H1 (cell line): Measurements from ENCODE around the gene SFXN2. TPM values are rescaled to one million over a fixed set of nuclear protein-coding genes. Genes with fewer than 3 reads are reported as not detected.

Experiments
- CTCF ChIA-PET: fragments of 300-600 bp; sonication (Branson Sonifier 250); formaldehyde crosslinking; loops from one replicate; lab custom pipeline; 2021; ENCODE audit not compliant: partially characterized antibody; lab: Charles Lee
- POLR2A ChIA-PET: fragments of 300-600 bp; sonication (Branson Sonifier 250); formaldehyde crosslinking; loops from one replicate; lab custom pipeline; 2021; ENCODE audit warnings: inconsistent platforms; ENCODE audit not compliant: partially characterized antibody; lab: Charles Lee
- DNase-seq, 2 experiments: peaks; one replicate each; pipeline versions ENCODE4 v3.0.0 to v3.0.0-alpha.2; 2010 to 2022; ENCODE audit warnings: low spot score in 2 of 2, low read depth in 1 of 2, mixed read lengths in 1 of 2
- FAIRE-seq: peaks from 2 replicates; lab custom pipeline; 2011; peaks lifted over from hg19 to GRCh38; lab: Jason Lieb, UNC
- H2AFZ ChIP-seq: 2 replicates; pipeline ENCODE4 v1.8.1; 2012; ENCODE audit warnings: low read length, inconsistent platforms
- H2AK5ac ChIP-seq: 2 replicates; pipeline ENCODE4 v1.6.1; 2013; ENCODE audit warnings: low read depth, low read length
- H2BK120ac ChIP-seq: replicated peaks from 2 replicates; pipeline ENCODE3; 2013; ENCODE audit warnings: low read depth, low read length, inconsistent platforms
- H2BK12ac ChIP-seq: 2 replicates; pipeline ENCODE4 v1.6.1; 2013; ENCODE audit warnings: low read depth, low read length
- H2BK15ac ChIP-seq: 2 replicates; pipeline ENCODE4 v1.6.1; 2013; ENCODE audit warnings: low read length
- H2BK20ac ChIP-seq: 2 replicates; pipeline ENCODE4 v1.6.1; 2013; ENCODE audit warnings: low read length
- H2BK5ac ChIP-seq: 2 replicates; pipeline ENCODE4 v1.6.1; 2013; ENCODE audit warnings: low read depth, low read length
- H3K14ac ChIP-seq: 2 replicates; pipeline ENCODE4 v1.6.1; 2013; ENCODE audit warnings: inconsistent platforms; ENCODE audit not compliant: insufficient read length
- H3K18ac ChIP-seq: 2 replicates; pipeline ENCODE4 v1.6.1; 2013; ENCODE audit warnings: low read length; ENCODE audit errors: extremely low read depth
- H3K23ac ChIP-seq: 2 replicates; pipeline ENCODE4 v1.6.1; 2013; ENCODE audit warnings: inconsistent platforms; ENCODE audit not compliant: insufficient read length
- H3K23me2 ChIP-seq: 2 replicates; pipeline ENCODE4 v1.6.1; 2013; ENCODE audit warnings: low read depth, low read length
- H3K27ac ChIP-seq: 2 replicates; pipeline ENCODE4 v1.6.1; 2011; ENCODE audit warnings: low read depth, low read length, inconsistent platforms
- H3K27me3 ChIP-seq, 4 experiments: replicated peaks in 1 of 4; 1 replicate in 1 of 4; 2 replicates in 3 of 4; pipeline versions ENCODE4 v1.6.1 to v1.8.1; 2011 to 2013; ENCODE audit warnings: low read length in 3 of 4, mild to moderate bottlenecking in 3 of 4, inconsistent platforms in 2 of 4, mixed read lengths in 2 of 4, moderate library complexity in 1 of 4; ENCODE audit not compliant: control insufficient read depth in 3 of 4, insufficient read depth in 3 of 4; ENCODE audit errors: extremely low read depth in 1 of 4
- H3K36me3 ChIP-seq, 4 experiments: 2 replicates each; pipeline versions ENCODE4 v1.6.1 to v1.8.1; 2011 to 2013; ENCODE audit warnings: mild to moderate bottlenecking in 4 of 4, low read length in 3 of 4, moderate library complexity in 2 of 4, control low read depth in 1 of 4, inconsistent platforms in 1 of 4; ENCODE audit not compliant: insufficient read depth in 4 of 4, control insufficient read depth in 2 of 4
- H3K4ac ChIP-seq: replicated peaks from 2 replicates; pipeline ENCODE3; 2013; ENCODE audit warnings: low read length, low read depth, mixed read lengths, inconsistent platforms; ENCODE audit not compliant: insufficient read length
- H3K4me1 ChIP-seq, 4 experiments: replicated peaks in 1 of 4; 1 replicate in 1 of 4; 2 replicates in 3 of 4; pipeline versions ENCODE4 v1.6.1 to v1.8.1; 2011 to 2013; ENCODE audit warnings: low read length in 3 of 4, inconsistent platforms in 2 of 4, mixed read lengths in 1 of 4; ENCODE audit not compliant: insufficient read depth in 4 of 4, control insufficient read depth in 3 of 4
- H3K4me2 ChIP-seq, 2 experiments: 2 replicates each; pipeline versions ENCODE4 v1.6.1 to v1.8.1; 2011 to 2013; ENCODE audit warnings: low read depth in 2 of 2, low read length in 2 of 2, control low read depth in 1 of 2, inconsistent platforms in 1 of 2, mild to moderate bottlenecking in 1 of 2; ENCODE audit not compliant: insufficient read depth in 1 of 2
- H3K4me3 ChIP-seq, 4 experiments: fragments of 200-600, 300-600 bp in 1 of 4; sonication (generic), shearing (Covaris generic), sonication (Bioruptor Twin) in 1 of 4; 2 replicates each; pipeline versions ENCODE4 v1.5.1 to v1.8.1; 2011 to 2016; ENCODE audit warnings: low read length in 4 of 4, low read depth in 3 of 4, control low read depth in 2 of 4, inconsistent platforms in 2 of 4, mild to moderate bottlenecking in 2 of 4, mixed read lengths in 1 of 4, moderate library complexity in 1 of 4; ENCODE audit not compliant: insufficient read depth in 2 of 4; ENCODE audit errors: extremely low read depth in 1 of 4
- H3K56ac ChIP-seq: replicated peaks from 2 replicates; pipeline ENCODE3; 2013; ENCODE audit warnings: low read depth, mild to moderate bottlenecking, mixed read lengths, low read length, inconsistent platforms; ENCODE audit not compliant: insufficient read length
- H3K79me1 ChIP-seq: 2 replicates; pipeline ENCODE4 v1.6.1; 2013; ENCODE audit warnings: low read depth, low read length, control low read depth
- H3K79me2 ChIP-seq, 2 experiments: 2 replicates each; pipeline versions ENCODE4 v1.6.1 to v1.8.1; 2012 to 2013; ENCODE audit warnings: low read length in 2 of 2, mild to moderate bottlenecking in 2 of 2, inconsistent platforms in 1 of 2; ENCODE audit not compliant: insufficient read depth in 2 of 2, control insufficient read depth in 1 of 2
- H3K9ac ChIP-seq, 4 experiments: replicated peaks in 1 of 4; 1 replicate in 1 of 4; 2 replicates in 3 of 4; pipeline versions ENCODE4 v1.6.1 to v1.8.1; 2011 to 2013; ENCODE audit warnings: low read depth in 3 of 4, low read length in 3 of 4, control low read depth in 2 of 4, mild to moderate bottlenecking in 2 of 4, moderate library complexity in 2 of 4, inconsistent platforms in 1 of 4; ENCODE audit errors: extremely low read depth in 1 of 4
- H3K9me3 ChIP-seq, 2 experiments: 2 replicates each; pipeline versions ENCODE4 v1.6.1 to v1.8.1; 2012 to 2013; ENCODE audit warnings: mild to moderate bottlenecking in 2 of 2, moderate library complexity in 2 of 2, control low read depth in 1 of 2, inconsistent platforms in 1 of 2, low read depth in 1 of 2, low read length in 1 of 2, mixed read lengths in 1 of 2; ENCODE audit not compliant: insufficient read depth in 2 of 2
- H4K20me1 ChIP-seq, 2 experiments: replicated peaks in 1 of 2; 2 replicates each; pipeline versions ENCODE3 to v1.8.1; 2011 to 2013; ENCODE audit warnings: inconsistent platforms in 2 of 2, low read length in 2 of 2, mild to moderate bottlenecking in 1 of 2; ENCODE audit not compliant: insufficient read depth in 2 of 2, control insufficient read depth in 1 of 2
- H4K5ac ChIP-seq: 2 replicates; pipeline ENCODE4 v1.6.1; 2013; ENCODE audit warnings: low read length, low read depth, mixed read lengths, inconsistent platforms; ENCODE audit not compliant: insufficient read length
- H4K8ac ChIP-seq: 2 replicates; pipeline ENCODE4 v1.8.0; 2013; ENCODE audit warnings: mild to moderate bottlenecking, moderate library complexity, low read length, inconsistent platforms; ENCODE audit not compliant: insufficient read depth; ENCODE audit errors: extremely low read depth
- H4K91ac ChIP-seq: replicated peaks from 2 replicates; pipeline ENCODE3; 2013; ENCODE audit warnings: low read length, mixed read lengths, inconsistent platforms; ENCODE audit not compliant: insufficient read length
- WGBS, 2 experiments: shearing (Covaris generic) in 1 of 2; methylation state at CpG; one replicate each; pipeline versions ENCODE4 v1.1.6 to v1.1.7; 2013 to 2015; ENCODE audit warnings: low lambda C conversion rate in 2 of 2, mixed read lengths in 2 of 2, inconsistent platforms in 1 of 2, low coverage in 1 of 2, missing lambda C conversion rate in 1 of 2; ENCODE audit not compliant: insufficient replicate concordance in 2 of 2, insufficient coverage in 1 of 2, insufficient read length in 1 of 2; ENCODE audit errors: extremely low coverage in 1 of 2, missing lambda C conversion rate in 1 of 2; 5-methylcytosine and 5-hydroxymethylcytosine counted together
- polyA plus RNA-seq, 7 experiments: library from polyadenylated mRNA; depleted of rRNA in 3 of 7; stranded (reverse) in 5 of 7; unstranded in 2 of 7; fragments of >200 nt in 5 of 7; fragments of 200-250 nt in 2 of 7; gene quantifications; 1 replicate in 5 of 7; 2 replicates in 1 of 7; 4 replicates in 1 of 7; pipeline versions ENCODE4 v1.2.1 to v1.2.3, GENCODE V29; 2011 to 2013; ENCODE audit warnings: missing spikeins in 2 of 7, mixed read lengths in 2 of 7
- total RNA-seq: library from RNA; stranded (reverse); fragmentation: NEBNext Ultra II Directional; extraction: Animal tissue kit (Norgen Biotek cat#: 25700); gene quantifications from 2 replicates; pipeline ENCODE4 v1.2.1, GENCODE V29; 2021

The SFXN2 gene
- total and polyA plus RNA-seq, 2 of the 8 experiments (the other 6 are each of a cell fraction or from before 2014, with no cell fraction given), result 20.5 to 23.5 TPM

GRCh38 chr10:102781090-102781920, 66.9 kb downstream of the SFXN2 start:
- Histone ChIP-seq H3K9me3 (no peaks in the 10 kb centered on the region), H3K56ac (no peak overlapping the region), H3K79me2 (no peaks in the 10 kb centered on the region), H3K23me2 (no peaks in the 10 kb centered on the region), H2BK15ac (no peak overlapping the region), H2AFZ (no peak overlapping the region), H3K14ac (no peak overlapping the region), H4K8ac (no peak overlapping the region), H2BK5ac (0 out of 2 replicates have a peak overlapping the region, but pooled peaks have one; percentile 30), H4K5ac (no peak overlapping the region), H3K4me2 (0 out of 4 replicates have a peak overlapping the region, but pooled peaks of 1 of the 2 experiments have one; percentile 1), H3K4ac (peak overlapping the region; percentile 58), H2AK5ac (no peak overlapping the region), H4K20me1 (peaks cover 2 to 6% of the 10 kb centered on the region in 2 experiments), H3K36me3 (no peaks in the 10 kb centered on the region), H4K91ac (peak overlapping the region; percentile 79), H3K9ac (no peak overlapping the region), H2BK20ac (no peak overlapping the region), H2BK12ac (0 out of 2 replicates have a peak overlapping the region, but pooled peaks have one; percentile 14), H3K27me3 (no peaks in the 10 kb centered on the region; a peak in 2 of 7 replicates), H3K23ac (no peak overlapping the region), H3K4me1 (peaks cover 14 to 27% (median 24%) of the 10 kb centered on the region in 4 experiments), H3K4me3 (no peak overlapping the region), H3K79me1 (peaks cover 6% of the 10 kb centered on the region), H3K27ac (no peak overlapping the region), H2BK120ac (no peak overlapping the region), H3K18ac (peak overlapping the region; percentile 7; the same call in 1 of the 2 replicates)
- ChIA-PET POLR2A (interaction anchor here (0.6 to 1.0 kb wide), 4 partner anchors 19 to 35 kb away, joined by 3 to 4 read pairs (median 3); no protein-coding TSS in a partner anchor), CTCF (interaction anchor here (0.9 to 1.6 kb wide), 2 partner anchors 50 to 54 kb away, joined by 3 read pairs; no protein-coding TSS in a partner anchor)
- FAIRE-seq (no peak), DNase-seq (no peak)
- 58% methylated on average over 7 of the region's 8 CpGs; no CpG with 5 or more reads in 1 of the 2 experiments for WGBS, 2 experiments
